ENCODE data around the gene PRKAB1. TPM values are rescaled to one million over a fixed set of nuclear protein-coding genes. Genes with fewer than 3 reads are reported as not detected.

PRKAB1 gene
- polyA plus RNA-seq, 1 donor = 24.3 TPM

- DNase-seq (ENCODE audit: low read depth) = no peak
Measured at GRCh38 chr12:119712721-119713120, 44.8 kb downstream of the PRKAB1 start.

GRCh38 chr12:119713551-119714031 lies 45.7 kb downstream of the PRKAB1 start:
- no peak for DNase-seq (ENCODE audit: low read depth)

DNA sequence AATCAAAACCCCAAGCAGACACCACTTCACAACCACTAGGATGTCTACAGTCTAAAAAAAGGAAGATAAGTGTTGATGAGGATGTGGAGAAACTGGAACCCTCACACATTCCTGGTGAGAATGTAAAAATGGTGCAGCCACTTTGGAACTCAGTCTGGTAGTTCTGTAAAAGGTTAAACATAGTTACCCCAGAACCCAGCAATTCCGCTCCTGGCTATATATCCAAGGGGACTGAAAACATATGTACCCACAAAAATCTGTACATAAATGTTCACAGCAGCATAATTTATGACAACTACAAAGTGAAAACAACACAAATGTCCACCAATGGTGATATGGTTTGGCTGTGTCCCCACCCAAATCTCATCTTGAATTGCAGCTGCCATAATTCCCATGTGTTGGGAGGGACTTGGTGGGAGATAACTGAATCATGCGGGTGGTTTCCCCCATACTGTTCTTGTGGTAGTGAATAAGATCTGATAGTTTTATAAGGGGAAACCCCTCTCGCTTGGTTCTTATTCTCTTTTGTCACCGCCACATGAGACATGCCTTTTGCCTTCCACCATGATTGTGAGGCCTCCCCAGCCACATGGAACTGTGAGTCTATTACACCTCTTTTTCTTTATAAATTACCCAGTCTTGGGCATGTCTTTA lies 46.8 kb downstream of the PRKAB1 start:
- DNase-seq (ENCODE audit: low read depth) = no peak

GRCh38 chr12:119715268-119715620 lies 47.3 kb downstream of the PRKAB1 start:
- no peak for DNase-seq (ENCODE audit: low read depth)

DNA sequence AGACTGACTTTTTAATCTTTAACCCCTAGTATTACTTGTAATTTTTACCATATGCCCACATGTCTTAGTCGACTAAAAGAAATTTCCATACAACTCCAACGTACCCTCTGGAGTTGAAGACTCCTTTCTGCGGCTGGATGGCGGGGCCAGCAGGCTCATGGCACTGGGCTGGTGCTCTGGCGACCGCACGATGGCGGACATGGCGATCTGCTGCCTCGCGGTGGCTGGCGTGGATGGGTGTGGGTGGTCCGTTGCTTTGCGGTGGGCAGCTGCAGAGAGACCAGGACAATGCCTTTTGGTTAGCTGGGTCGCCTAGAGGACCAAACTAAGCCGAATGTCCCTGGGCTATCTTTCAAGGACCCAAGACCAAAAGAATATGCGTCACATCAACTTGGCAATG lies 50.2 kb downstream of the PRKAB1 start:
- no peak for DNase-seq (ENCODE audit: low read depth)

DNA sequence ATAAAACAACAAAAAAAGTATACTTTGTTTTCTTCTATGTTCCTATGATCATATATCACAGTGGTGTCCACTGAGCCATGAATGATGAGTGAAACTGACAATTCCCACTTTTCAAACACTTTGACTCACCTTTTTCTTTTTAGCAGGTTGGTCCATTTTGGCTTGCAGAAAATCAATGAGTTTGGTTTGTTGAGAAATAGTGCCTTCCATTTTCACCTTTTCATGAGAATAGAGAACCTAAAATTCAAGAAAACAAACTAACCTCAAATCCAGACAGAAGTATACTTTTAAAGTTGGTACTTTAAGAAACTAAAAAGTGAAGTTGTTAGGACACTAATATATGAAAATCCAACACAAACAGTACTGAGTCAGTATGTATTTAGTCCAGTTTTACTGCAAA lies 52.4 kb downstream of the PRKAB1 start:
- DNase-seq (ENCODE audit: low read depth) = no peak

- DNase-seq (ENCODE audit: low read depth) = no peak
Measured at GRCh38 chr12:119721306-119721705, 53.4 kb downstream of the PRKAB1 start.

DNA sequence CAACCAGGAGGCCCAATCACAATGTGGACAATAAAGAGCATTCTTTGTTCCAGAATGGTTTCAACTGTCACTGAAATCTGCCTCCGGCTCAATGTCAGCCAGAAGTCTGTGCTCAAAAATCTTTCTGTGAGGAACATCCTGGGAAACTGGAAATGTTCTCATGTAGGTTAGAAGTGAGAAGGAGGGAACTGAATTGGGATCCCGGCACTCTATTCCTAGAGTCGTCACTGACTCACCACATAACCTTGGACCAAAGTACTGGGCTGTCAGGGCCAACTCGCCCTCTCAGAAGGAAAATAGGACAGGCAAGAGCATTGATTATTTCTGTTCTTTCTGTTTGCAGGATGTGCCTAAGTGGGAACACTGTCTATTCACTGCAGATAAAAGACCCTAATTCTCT lies 57.6 kb downstream of the PRKAB1 start:
- no peak for DNase-seq (ENCODE audit: low read depth)

DNA sequence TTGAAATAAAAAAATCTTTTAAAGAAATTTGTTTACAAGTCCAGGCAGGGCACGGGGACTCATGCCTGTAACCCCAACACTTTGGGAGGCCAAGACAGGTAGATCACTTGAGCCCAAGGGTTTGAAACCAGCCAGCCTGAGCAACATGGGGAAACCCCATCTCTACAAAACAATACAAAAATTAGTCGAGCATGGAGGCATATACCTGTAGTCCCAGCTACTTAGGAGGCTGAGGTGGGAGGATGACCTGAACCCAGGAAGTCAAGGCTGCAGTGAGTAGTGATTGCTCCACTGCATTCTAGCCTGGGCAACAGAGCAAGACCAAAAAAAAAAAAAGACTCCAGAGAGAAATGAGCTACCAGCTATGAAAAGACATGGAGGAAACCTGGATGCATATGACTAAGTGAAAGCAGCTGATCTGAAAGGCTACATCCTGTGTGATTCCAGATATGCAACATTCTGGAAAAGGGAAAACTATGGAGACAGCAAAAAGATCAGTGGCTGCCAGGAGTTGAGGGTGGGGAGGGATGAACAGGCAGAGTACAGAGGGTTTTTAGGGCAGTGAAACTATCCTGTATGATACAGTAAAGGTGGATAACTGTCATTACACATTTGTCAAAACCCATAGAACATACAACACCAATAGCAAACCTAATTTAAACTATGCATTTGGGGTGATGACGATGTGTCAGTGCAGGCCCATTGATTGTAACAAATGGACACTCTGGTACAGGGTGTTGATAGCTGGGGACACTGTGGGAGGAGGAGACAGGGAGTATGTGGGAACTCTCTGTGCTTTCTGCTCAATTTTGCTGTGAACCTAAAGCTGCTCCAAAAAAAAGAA lies 59.9 kb downstream of the PRKAB1 start:
- DNase-seq (ENCODE audit: low read depth) = no peak

- DNase-seq (ENCODE audit: low read depth) = no peak
Measured at GRCh38 chr12:119728444-119728745, 60.5 kb downstream of the PRKAB1 start.

- DNase-seq (ENCODE audit: low read depth) = no peak
Measured at GRCh38 chr12:119729871-119730270, 61.9 kb downstream of the PRKAB1 start.

GRCh38 chr12:119730381-119730780 lies 62.4 kb downstream of the PRKAB1 start:
- DNase-seq (ENCODE audit: low read depth) = no peak

Other genes starting within 250 kb of the PRKAB1 start
- 6.4 TPM for gene TMEM233, start 74.4 kb upstream of the PRKAB1 start, polyA plus RNA-seq (ENCODE audit: insufficient read length)
- 8.1 TPM for gene CIT, start 209.2 kb downstream of the PRKAB1 start, polyA plus RNA-seq (ENCODE audit: insufficient read length)

Data from forelimb muscle (tissue), 1 donor.